Adipose tissue (tissue), 3 donors: Measurements from ENCODE around the gene CHIT1. TPM values are rescaled to one million over a fixed set of nuclear protein-coding genes. Genes with fewer than 3 reads are reported as not detected.

Experiments used
- H3K27ac ChIP-seq: one replicate; pipeline ENCODE4 v1.5.1; 2013; ENCODE audit warnings: low read depth, low read length
- WGBS, 3 donors: extraction: QIAGEN DNeasy Blood & Tissue Kit; methylation state at CpG; one replicate each; pipeline ENCODE4 v1.1.7; 2013; 5-methylcytosine and 5-hydroxymethylcytosine counted together
- polyA plus RNA-seq, 3 donors: library from polyadenylated mRNA; stranded (reverse); fragments of 200-250 nt; gene quantifications; one replicate each; pipeline ENCODE4 v1.2.3, GENCODE V29; 2013
- donor health status: healthy with polysubstance abuse.
- donor health status: Bipolar disorder and iron deficiency.
- donor health status: healthy.

CHIT1 gene
- polyA plus RNA-seq, 3 donors, result 0.07 to 0.34 (median 0.12) TPM

DNA sequence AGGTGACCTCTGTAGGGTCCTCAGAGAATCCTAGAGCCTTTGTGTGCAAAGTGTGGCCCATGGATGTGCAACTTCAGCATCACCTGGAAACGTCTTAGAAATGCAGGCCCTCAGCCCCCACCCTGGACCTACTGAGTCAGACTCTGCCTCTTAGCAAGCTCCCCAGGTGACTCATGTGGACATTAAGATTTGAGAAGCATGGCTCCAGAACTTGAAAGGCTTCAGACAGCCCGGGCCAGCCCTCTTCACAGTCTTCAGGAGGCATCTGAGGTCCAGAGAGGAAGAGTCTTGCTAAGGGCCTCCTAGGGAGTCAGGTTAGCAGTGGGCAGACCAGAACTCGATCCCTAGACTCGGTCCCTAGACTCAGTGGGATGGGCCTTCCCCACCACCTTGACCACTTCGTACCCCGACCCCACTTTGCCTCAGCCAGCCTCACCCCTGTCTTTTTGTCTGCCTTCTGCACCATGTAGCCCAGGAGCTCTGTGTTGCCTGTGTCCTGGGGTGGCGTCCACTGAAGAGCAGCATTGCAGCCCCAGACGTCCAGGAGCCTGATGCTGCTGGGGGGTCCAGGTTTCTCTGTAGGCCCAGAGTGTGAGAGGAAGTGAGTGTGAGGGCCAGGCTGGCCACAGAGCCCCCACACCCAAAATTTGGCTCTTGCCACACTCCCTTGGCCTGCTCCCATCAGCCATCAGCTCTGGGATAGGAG lies 58.7 kb downstream of the CHIT1 start:
- no peak overlapping the region for H3K27ac ChIP-seq
- 75 to 83% (median 81%) methylated on average over 8 of the region's 8 CpGs for WGBS, 3 donors

DNA sequence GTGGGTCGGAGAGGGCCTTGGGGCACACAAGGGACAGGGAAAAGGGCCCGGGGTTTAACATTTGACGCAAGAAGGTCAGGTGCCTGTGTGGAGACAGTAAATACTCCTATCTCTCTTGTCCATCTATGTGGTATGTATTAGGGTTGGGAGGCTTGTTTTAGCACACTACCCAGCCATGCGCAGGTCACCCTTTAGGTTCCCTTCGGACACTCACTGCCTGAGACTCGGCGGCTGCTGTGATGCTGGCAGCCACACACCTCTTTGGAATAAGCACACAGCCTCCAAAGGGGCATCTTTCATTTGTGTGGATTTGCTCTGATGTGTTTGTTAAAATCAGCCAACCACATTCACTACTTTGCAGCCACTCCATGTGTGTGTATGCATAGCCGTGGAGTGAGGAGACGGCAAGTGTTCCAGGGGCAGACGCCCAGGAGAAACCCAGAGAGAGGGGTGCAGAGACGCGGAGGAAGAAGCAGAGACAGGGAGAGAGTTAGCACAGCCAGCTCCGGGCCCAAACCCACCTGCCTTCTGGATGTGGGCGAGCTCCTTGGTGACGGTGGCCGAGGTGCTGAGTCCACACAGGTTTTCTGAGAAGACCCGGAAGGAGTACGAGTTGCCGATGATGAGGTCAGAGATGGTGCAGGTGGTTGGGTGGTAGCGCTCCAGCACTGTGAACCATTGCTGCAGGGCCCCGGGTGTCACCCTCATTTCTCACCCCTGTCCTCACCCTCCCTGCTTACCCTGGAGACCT lies 59.5 kb downstream of the CHIT1 start:
- H3K27ac ChIP-seq, result no peak overlapping the region
- WGBS, 3 donors, result 83 to 88% (median 86%) methylated on average over 21 of the region's 21 CpGs

DNA sequence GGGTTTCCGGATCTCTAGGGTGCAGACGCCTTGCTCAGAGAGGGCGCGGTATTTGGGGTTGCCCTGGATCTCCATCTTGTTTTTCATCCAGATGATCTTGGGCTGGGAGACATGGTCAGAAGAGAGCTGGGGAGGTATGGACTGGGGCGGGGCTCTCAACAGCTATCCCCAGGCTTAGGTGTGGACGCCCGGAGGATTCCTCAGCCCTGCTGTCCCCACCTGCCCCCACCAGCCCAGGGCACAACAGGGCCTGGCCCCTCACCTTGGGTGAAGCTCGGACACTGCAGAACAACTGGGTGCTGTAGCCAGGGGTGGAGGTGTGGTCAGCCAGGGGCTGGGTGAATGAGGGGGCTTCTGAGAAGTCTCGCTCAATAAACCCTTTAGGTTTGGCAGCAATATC lies 60.5 kb downstream of the CHIT1 start:
- H3K27ac ChIP-seq, result no peak overlapping the region
- 93 to 95% (median 94%) methylated on average over 9 of the region's 9 CpGs for WGBS, 3 donors

DNA sequence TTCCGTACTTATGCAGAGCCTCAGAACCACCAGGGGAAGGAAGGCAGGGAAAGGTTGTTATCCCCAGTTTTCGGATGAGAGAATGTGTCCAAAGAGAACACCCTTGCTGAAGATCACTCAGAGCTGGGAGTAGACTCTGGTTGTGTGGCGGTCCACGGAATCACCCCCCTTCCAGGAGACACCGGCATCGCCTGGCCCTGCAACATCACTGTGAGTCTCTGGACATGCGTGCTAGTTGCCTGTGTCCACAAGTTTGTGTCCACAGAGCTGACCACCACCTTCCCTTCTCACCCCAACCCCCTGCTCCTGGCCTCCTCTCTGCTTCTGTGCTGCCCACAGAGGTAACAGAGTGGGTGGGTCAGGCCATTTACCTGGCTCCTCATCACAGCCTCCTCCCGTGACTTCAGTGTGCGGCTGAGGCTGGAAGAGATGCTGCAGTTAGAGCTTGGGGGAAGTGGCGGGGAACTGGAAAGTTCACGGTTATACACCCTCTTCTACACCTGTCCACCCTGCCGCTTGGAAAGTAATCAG lies 61.2 kb downstream of the CHIT1 start:
- H3K27ac ChIP-seq, result no peak overlapping the region

DNA sequence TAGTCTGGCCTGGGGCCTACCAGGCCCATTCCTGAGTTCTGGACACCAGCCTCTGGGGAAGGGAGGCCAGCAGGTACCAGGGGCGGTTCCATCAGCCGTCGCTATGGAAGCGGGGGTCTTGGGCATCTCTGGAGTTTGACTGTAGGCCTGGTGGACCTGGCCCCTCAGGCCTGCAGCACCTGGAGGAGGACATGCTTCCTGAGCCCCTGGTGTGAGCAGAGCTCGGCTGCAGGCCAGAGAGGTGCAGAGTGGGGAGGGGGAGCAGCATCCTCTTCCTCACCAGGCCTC lies 61.6 kb downstream of the CHIT1 start:
- no peak overlapping the region for H3K27ac ChIP-seq
- WGBS, 3 donors, result 88 to 97% (median 97%) methylated on average over 5 of the region's 5 CpGs

More for the DNA sequence above, 61.2 kb downstream of the CHIT1 start:
- WGBS, 3 donors, result 94 to 96% (median 95%) methylated on average over 12 of the region's 12 CpGs

DNA sequence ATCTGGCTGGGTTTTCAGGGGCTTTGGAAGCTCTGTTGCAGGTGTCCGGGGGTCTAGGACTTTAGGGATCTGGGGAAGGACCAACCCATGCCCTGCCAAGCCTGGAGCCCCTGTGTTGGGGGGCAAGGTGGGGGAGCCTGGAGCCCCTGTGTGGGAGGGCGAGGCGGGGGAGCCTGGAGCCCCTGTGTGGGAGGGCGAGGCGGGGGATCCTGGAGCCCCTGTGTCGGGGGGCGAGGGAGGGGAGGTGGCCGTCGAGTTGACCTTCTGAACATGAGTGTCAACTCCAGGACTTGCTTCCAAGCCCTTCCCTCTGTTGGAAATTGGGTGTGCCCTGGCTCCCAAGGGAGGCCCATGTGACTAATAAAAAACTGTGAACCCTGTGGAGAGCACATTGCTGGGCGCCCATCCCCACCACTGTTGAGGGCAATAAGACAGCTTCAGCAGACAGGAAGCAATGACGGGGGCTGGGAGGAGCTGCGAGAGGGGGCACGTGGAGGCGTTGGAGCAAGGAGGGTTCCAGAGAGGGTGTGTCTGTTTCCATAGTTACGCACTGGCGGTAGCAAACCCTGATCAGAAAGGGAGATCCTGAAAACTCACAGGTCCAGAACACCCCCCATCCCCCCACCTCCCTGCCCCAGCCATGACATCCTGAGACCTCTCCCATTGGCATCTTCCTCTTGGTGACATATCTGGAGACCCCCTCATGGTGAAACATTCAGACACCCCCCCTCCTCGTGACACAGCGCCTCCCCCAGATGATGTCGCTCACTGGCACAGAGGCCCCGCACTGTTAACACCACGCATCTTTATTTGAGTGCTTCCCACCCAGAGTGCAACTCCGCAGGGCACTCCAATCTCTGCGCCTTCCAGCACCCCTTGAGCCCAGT lies 62.2 kb downstream of the CHIT1 start:
- no peak overlapping the region for H3K27ac ChIP-seq
- WGBS, 3 donors, result 75 to 82% (median 80%) methylated on average over 22 to 23 of the region's 23 CpGs

DNA sequence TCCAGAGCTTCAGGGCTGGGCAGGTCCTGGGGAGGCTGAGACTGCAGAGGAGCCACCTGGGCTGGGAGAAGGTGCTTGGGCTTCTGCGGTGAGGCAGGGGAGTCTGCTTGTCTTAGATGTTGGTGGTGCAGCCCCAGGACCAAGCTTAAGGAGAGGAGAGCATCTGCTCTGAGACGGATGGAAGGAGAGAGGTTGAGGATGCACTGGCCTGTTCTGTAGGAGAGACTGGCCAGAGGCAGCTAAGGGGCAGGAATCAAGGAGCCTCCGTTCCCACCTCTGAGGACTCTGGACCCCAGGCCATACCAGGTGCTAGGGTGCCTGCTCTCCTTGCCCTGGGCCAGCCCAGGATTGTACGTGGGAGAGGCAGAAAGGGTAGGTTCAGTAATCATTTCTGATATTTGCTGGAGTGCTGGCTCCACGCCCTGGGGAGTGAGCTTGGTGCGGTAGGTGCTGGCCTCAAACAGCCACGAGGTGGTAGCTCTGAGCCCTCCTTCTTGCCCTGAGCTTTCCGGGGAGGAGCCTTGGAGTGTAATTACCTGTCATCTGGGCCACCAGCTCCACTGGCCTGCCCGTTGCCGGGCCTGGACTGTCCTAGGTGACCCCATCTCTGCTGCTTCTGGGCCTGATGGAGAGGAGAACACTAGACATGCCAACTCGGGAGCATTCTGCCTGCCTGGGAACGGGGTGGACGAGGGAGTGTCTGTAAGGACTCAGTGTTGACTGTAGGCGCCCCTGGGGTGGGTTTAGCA lies 63.1 kb downstream of the CHIT1 start:
- H3K27ac ChIP-seq, result no peak overlapping the region
- 54 to 68% (median 67%) methylated on average over 14 of the region's 14 CpGs for whole genome bisulfite sequencing, 3 donors

Other genes starting within 250 kb of the CHIT1 start
- 10 to 100 TPM; 35.1 to 40.9 (median 40.8) TPM for gene TMEM183A, start 222.3 kb downstream of the CHIT1 start, polyA plus RNA-seq
- gene PPFIA4, start 203.2 kb downstream of the CHIT1 start, polyA plus RNA-seq, result under 1 TPM; 0.10 to 0.79 (median 0.12) TPM
- gene MYOG, start 143.7 kb downstream of the CHIT1 start, polyA plus RNA-seq, result under 1 TPM in 1 of 3 donors, not detected in 2; 0.05 TPM
- gene ADORA1, start 101.9 kb downstream of the CHIT1 start, polyA plus RNA-seq, result 10 to 100 TPM in 1 of 3 donors, 1 to 10 TPM in 2; 3.8 to 10.1 (median 9.8) TPM
- under 1 TPM in 2 of 3 donors, not detected in 1; 0.08 to 0.34 TPM for gene MYBPH, start 53.8 kb downstream of the CHIT1 start, polyA plus RNA-seq
- 100 to 1,000 TPM in 1 of 3 donors, 10 to 100 TPM in 1, 1 to 10 TPM in 1; 6.1 to 191 (median 12.6) TPM for gene CHI3L1, start 43.0 kb downstream of the CHIT1 start, polyA plus RNA-seq
- 100 to 1,000 TPM; 292 to 386 (median 336) TPM for gene BTG2, start 75.8 kb upstream of the CHIT1 start, polyA plus RNA-seq
- gene FMOD, start 121.4 kb upstream of the CHIT1 start, polyA plus RNA-seq, result 10 to 100 TPM in 2 of 3 donors, 1 to 10 TPM in 1; 7.4 to 47.6 (median 38.1) TPM
- gene PRELP, start 246.1 kb upstream of the CHIT1 start, polyA plus RNA-seq, result 10 to 100 TPM in 2 of 3 donors, 1 to 10 TPM in 1; 5.7 to 86.3 (median 69.6) TPM